HEK293 (cell line): Measurements from ENCODE around the gene MGAT1.

Experiments
- HIC1 ChIP-seq: fragments of 450-650 bp; formaldehyde crosslinking; IDR thresholded peaks from 2 replicates; pipeline ENCODE4 v1.5.1; 2016; ENCODE audit warnings: missing biosample characterization, missing genetic modification characterization
- MYNN ChIP-seq: fragments of 450-650 bp; formaldehyde crosslinking; IDR thresholded peaks from 2 replicates; pipeline ENCODE4 v1.5.1; 2016; ENCODE audit warnings: missing biosample characterization, missing genetic modification characterization, borderline replicate concordance
- PRDM6 ChIP-seq: fragments of 450-650 bp; formaldehyde crosslinking; IDR thresholded peaks from 2 replicates; pipeline ENCODE4 v1.5.1; 2017; ENCODE audit warnings: missing biosample characterization, missing genetic modification characterization
- YY2 ChIP-seq: fragments of 450-650 bp; formaldehyde crosslinking; IDR thresholded peaks from 2 replicates; pipeline ENCODE4 v1.5.1; 2016; ENCODE audit warnings: missing biosample characterization, missing genetic modification characterization
- ZNF155 ChIP-seq: fragments of 450-650 bp; formaldehyde crosslinking; IDR thresholded peaks from 2 replicates; pipeline ENCODE4 v1.5.1; 2016; ENCODE audit warnings: missing biosample characterization, missing genetic modification characterization
- ZNF274 ChIP-seq, 2 experiments: fragments of 200-500 bp in 1 of 2; fragments of 450-650 bp in 1 of 2; sonication (Bioruptor generic) in 1 of 2; formaldehyde crosslinking in 1 of 2; IDR thresholded peaks; 2 replicates each; pipeline versions ENCODE4 v1.5.1 to v1.6.1; 2014 to 2016; ENCODE audit warnings: borderline replicate concordance in 1 of 2, inconsistent platforms in 1 of 2, low read length in 1 of 2, missing biosample characterization in 1 of 2, missing genetic modification characterization in 1 of 2
- ZNF623 ChIP-seq: fragments of 450-650 bp; formaldehyde crosslinking; IDR thresholded peaks from 2 replicates; pipeline ENCODE4 v1.5.1; 2016; ENCODE audit warnings: missing biosample characterization, missing genetic modification characterization
- ZNF639 ChIP-seq: fragments of 450-650 bp; formaldehyde crosslinking; IDR thresholded peaks from 2 replicates; pipeline ENCODE4 v1.5.1; 2016; ENCODE audit warnings: missing biosample characterization, missing genetic modification characterization
- TF ChIP-seq, protein P1 (sequence below): fragments of 450-650 bp; formaldehyde crosslinking; IDR thresholded peaks from 2 replicates; pipeline ENCODE4 v1.5.1; 2016; ENCODE audit warnings: missing biosample characterization, missing genetic modification characterization
- TF ChIP-seq, protein P2 (sequence below): fragments of 450-650 bp; formaldehyde crosslinking; IDR thresholded peaks from 2 replicates; pipeline ENCODE4 v1.5.0; 2017; ENCODE audit warnings: missing biosample characterization, missing genetic modification characterization, borderline replicate concordance
- TF ChIP-seq, protein P3 (sequence below): fragments of 450-650 bp; formaldehyde crosslinking; IDR thresholded peaks from 2 replicates; pipeline ENCODE4; 2016; ENCODE audit warnings: missing biosample characterization, missing genetic modification characterization

DNA sequence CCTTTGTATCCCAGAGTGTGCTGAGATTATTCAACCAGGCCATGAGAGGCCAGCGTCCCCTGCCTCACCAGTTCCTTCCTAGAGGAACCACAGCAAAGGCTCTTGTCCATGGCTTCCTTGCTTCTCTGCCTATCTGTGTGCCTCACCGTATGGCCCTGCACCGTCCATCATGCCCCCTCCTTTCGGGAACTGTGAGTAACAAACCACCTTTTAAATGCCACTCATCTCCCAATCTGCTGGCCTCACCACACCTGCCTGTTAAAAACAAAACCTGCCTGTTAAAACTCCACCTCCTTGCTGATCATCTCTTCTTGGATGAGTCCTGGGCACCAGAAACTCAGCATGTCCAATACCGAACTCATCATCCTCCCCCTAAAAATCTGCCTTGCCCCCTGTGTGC lies 58.4 kb downstream of the MGAT1 start:
- TF ChIP-seq PRDM6 (no peak), ZNF274 (IDR thresholded peaks at IDR 0.05; ENCODE audit: low read length) (no peak), ZNF274 (tag by site-specific recombination; IDR thresholded peaks at IDR 0.05; ENCODE audit: borderline replicate concordance) (no peak), ZNF155 (tag by site-specific recombination) (no peak), MYNN (no peak), ZNF639 (no peak), HIC1 (tag by site-specific recombination) (no peak), ZNF623 (tag by site-specific recombination) (no peak), YY2 (tag by site-specific recombination) (no peak)
- TF ChIP-seq, protein P1, sequence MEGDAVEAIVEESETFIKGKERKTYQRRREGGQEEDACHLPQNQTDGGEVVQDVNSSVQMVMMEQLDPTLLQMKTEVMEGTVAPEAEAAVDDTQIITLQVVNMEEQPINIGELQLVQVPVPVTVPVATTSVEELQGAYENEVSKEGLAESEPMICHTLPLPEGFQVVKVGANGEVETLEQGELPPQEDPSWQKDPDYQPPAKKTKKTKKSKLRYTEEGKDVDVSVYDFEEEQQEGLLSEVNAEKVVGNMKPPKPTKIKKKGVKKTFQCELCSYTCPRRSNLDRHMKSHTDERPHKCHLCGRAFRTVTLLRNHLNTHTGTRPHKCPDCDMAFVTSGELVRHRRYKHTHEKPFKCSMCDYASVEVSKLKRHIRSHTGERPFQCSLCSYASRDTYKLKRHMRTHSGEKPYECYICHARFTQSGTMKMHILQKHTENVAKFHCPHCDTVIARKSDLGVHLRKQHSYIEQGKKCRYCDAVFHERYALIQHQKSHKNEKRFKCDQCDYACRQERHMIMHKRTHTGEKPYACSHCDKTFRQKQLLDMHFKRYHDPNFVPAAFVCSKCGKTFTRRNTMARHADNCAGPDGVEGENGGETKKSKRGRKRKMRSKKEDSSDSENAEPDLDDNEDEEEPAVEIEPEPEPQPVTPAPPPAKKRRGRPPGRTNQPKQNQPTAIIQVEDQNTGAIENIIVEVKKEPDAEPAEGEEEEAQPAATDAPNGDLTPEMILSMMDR (tag by site-specific recombination), result no peak
- TF ChIP-seq, protein P2, sequence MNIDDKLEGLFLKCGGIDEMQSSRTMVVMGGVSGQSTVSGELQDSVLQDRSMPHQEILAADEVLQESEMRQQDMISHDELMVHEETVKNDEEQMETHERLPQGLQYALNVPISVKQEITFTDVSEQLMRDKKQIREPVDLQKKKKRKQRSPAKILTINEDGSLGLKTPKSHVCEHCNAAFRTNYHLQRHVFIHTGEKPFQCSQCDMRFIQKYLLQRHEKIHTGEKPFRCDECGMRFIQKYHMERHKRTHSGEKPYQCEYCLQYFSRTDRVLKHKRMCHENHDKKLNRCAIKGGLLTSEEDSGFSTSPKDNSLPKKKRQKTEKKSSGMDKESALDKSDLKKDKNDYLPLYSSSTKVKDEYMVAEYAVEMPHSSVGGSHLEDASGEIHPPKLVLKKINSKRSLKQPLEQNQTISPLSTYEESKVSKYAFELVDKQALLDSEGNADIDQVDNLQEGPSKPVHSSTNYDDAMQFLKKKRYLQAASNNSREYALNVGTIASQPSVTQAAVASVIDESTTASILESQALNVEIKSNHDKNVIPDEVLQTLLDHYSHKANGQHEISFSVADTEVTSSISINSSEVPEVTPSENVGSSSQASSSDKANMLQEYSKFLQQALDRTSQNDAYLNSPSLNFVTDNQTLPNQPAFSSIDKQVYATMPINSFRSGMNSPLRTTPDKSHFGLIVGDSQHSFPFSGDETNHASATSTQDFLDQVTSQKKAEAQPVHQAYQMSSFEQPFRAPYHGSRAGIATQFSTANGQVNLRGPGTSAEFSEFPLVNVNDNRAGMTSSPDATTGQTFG (tag by site-specific recombination), result no peak
- TF ChIP-seq, protein P3, sequence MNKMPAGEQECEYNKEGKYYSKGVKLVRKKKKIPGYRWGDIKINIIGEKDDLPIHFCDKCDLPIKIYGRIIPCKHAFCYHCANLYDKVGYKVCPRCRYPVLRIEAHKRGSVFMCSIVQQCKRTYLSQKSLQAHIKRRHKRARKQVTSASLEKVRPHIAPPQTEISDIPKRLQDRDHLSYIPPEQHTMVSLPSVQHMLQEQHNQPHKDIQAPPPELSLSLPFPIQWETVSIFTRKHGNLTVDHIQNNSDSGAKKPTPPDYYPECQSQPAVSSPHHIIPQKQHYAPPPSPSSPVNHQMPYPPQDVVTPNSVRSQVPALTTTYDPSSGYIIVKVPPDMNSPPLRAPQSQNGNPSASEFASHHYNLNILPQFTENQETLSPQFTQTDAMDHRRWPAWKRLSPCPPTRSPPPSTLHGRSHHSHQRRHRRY (tag by site-specific recombination), result no peak
